Left renal pelvis (tissue), 4 donors: ENCODE results near the gene CEP55. TPM values are rescaled to one million over a fixed set of nuclear protein-coding genes. Genes with fewer than 3 reads are reported as not detected.

ENCODE experiments used
- DNase-seq, 4 donors: peaks; one replicate each; pipeline ENCODE4 v3.0.0-alpha.2; 2013; ENCODE audit warnings: low read depth in 4 of 4, low spot score in 3 of 4
- polyA plus RNA-seq, 4 donors: library from polyadenylated mRNA; unstranded; fragments of 120-200 nt; gene quantifications; one replicate each; pipeline ENCODE4 v1.2.1, GENCODE V29; 2013; ENCODE audit not compliant: insufficient read length in 4 of 4

CEP55 gene
- polyA plus RNA-seq, 4 donors: 12.4 to 18.4 (median 14.2) TPM

DNA sequence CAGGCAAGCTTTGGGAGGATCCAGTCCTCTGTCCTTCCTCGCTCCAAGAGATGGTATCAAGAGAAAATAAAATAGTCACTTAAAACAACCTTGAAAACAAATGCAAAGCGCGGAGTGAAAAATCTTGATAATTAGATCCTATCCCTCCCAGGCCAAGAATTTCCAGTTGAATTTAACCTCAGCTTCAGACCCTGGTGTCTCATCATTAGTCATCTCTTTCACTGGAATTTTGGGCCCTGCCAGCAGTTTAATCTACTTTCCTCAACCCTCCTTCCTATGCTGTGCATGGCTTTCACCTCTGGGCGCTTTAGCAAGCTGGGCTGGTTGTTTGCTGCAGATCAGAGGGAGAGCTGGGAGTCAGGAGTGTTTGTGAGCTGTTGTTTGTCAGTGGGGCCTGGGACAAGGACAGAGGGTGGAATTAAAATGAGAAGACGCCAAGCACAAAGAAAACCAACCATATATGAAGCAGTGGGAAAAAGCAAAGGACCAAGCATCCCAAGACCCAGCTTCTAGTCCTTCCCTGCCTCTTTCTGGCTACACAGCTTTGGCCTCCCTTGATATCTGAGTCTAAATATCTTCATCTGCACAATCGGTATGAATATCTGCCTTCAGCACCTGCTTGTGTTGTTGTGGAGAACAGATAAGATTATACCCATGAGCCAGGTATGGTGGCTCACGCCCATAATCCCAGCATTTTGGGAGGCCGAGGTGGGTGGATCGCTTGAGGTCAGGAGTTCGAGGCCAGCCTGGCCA is 27.8 kb upstream of the CEP55 start:
- DNase-seq: no peak

DNA sequence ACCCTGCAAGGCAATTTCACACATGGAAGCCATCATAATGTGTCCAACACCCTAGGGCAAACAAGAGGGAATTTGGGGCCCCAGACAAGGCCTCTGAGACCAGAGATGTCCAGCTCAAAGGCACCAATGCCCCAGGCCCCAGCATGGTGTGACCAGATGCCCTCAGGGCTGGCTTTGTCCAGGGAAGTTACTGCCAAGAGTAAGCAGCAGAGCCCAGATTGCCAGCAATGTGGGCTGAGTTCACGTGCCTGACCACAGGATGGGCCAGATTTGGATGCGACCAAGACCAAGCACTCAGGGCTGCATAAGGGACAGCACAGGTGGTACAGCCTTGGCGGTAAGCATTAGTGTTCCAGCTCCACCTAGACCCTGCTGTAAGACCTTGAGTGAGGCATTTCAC is 27.0 kb upstream of the CEP55 start:
- no peak for DNase-seq

GRCh38 chr10:93471110-93471651 is 25.2 kb upstream of the CEP55 start:
- no peak for DNase-seq

- no peak for DNase-seq
Observed at GRCh38 chr10:93473161-93473560, 23.3 kb upstream of the CEP55 start.

DNA sequence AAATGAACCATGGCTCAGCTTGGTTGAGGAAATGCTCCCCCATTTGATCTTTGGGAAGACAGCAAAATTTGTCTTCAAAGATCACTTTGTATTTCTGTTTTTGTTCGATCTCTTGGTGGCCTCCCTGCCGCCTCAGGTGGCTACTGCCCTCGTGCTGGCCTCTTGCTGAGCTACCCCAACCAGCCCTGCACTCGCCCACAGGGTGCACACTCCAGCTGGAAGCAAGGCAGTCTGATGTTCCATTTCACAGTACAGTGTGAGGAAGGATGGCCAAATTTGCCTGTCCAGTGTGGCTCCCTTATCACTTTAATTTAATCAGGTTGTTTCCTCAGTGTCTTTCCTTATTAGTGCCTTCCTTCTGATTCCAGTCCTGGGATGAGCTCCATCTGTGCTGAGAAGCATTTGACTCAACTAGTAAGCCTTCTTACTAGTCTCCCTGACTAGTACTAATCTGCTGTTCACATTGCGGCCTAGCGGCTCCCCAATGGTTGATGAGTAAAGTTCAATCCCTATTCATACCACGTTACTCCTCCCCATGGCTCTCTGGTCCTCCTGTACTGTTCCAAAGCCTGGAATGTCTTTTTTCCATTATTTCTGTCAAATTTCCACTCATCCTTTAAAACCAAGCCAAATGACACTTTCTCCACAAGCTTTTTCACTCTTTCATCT is 22.5 kb upstream of the CEP55 start:
- DNase-seq: no peak

DNA sequence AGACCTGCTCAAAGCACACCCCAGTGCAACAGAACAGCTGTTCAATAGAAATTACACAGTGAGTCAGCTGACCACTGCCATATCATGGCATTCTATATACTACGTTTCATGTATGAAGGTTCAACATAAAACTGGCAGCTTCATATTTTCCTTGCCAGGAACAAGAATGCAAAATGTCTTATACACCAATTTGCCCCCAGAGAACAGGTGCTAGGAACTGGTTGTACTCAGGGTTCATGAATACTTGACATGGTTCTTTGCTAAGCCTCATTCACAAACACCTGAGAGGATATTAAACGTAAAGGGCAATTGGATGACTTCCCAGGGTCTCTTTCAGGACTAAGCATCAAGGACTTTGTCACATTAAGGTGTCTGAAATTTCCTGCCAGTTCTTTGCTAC is 21.2 kb upstream of the CEP55 start:
- no peak for DNase-seq

GRCh38 chr10:93475871-93476270 is 20.5 kb upstream of the CEP55 start:
- no peak for DNase-seq

GRCh38 chr10:93476756-93477155 is 19.7 kb upstream of the CEP55 start:
- no peak for DNase-seq

- no peak for DNase-seq
Observed at GRCh38 chr10:93478873-93479272, 17.5 kb upstream of the CEP55 start.

GRCh38 chr10:93481637-93482144 is 14.7 kb upstream of the CEP55 start:
- no peak for DNase-seq

- DNase-seq: peak in 1 of 4 donors; percentile 73
Observed at GRCh38 chr10:93482145-93482834, 14.1 kb upstream of the CEP55 start, which contains the start of gene MYOF. MYOF (minus strand) TSS chr10:93482334; CDS start chr10:93482194, 140 bp downstream.

GRCh38 chr10:93485690-93486089 is 10.7 kb upstream of the CEP55 start:
- DNase-seq: no peak

GRCh38 chr10:93488956-93489528 is 7.4 kb upstream of the CEP55 start:
- no peak for DNase-seq

GRCh38 chr10:93491602-93492121 is 4.8 kb upstream of the CEP55 start:
- no peak for DNase-seq

DNA sequence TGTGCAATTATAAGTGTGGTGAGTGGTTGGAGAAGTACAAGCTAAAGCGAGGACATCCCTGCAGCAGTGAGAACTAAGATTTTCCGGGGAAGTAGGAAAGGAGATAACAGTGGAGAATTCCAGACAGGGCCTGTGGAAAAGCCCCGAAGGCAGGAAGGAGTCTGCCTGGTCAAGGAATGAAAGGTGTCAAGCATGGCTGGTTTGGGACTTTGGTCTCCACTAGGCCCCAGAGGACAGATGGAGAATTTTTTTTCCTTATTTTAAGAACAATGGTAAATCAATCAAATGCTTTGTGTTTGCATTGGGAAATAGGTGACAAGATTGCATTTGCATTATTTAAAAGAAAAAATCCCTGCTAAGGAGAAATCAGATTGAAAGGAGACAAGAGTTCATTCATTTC is 3.2 kb upstream of the CEP55 start:
- DNase-seq: no peak

GRCh38 chr10:93494494-93494893 is 1.9 kb upstream of the CEP55 start:
- no peak for DNase-seq

GRCh38 chr10:93495654-93496321 is 624 bp upstream of the CEP55 start:
- DNase-seq: no peak

GRCh38 chr10:93498166-93498565 is 1.8 kb downstream of the CEP55 start:
- no peak for DNase-seq

DNA sequence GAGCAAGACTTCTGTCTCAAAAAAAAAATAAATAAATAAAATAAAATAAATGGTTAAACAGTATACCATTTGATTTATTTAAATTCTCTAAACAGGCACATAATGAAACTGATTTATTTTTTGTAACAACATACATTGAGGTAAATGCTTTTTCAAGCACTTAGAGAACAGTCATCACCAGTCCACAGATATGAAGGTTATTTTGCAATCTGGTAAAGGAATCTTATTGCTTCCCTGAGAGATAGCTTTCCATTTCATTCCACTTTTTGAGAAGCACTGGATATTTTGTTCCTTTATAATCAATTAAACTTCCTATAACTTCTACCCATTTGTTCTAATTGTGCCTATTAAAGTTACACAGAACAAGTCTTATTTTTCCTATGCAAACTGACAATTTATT is 5.2 kb downstream of the CEP55 start:
- no peak for DNase-seq

DNA sequence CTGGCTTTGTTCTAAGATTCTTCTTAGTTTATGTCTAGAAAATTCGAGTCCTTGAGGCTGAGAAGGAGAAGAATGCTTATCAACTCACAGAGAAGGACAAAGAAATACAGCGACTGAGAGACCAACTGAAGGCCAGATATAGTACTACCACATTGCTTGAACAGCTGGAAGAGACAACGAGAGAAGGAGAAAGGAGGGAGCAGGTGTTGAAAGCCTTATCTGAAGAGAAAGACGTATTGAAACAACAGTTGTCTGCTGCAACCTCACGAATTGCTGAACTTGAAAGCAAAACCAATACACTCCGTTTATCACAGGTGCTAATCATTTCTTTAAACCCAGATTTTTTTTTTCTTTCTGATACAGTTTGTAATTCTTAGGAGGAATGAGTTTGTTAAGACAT is 6.7 kb downstream of the CEP55 start:
- DNase-seq: no peak
